Right atrium auricular region (tissue), 2 donors: Measurements from ENCODE around the gene DENND4C. TPM values are rescaled to one million over a fixed set of nuclear protein-coding genes. Genes with fewer than 3 reads are reported as not detected.
"Not testable (repeated sequence)": the region's sequence is repeated elsewhere in the genome, so short reads cannot be mapped to it uniquely, and the experiment has no call there.

ENCODE experiments used
- DNase-seq: peaks from one replicate; pipeline ENCODE4 v3.0.0-alpha.2; 2019; ENCODE audit warnings: low spot score
- H3K27ac ChIP-seq, 2 donors: fragments of 200-600 bp; sonication (generic); 1 replicate in 1 of 2; 2 replicates in 1 of 2; pipeline ENCODE4 v1.5.1; 2016 to 2019
- H3K27me3 ChIP-seq, 2 donors: fragments of 200-600 bp; sonication (generic); one replicate each; pipeline versions ENCODE4 v1.5.1 to v1.6.0; 2017 to 2019
- H3K36me3 ChIP-seq: fragments of 200-600 bp; sonication (generic); one replicate; pipeline ENCODE4 v1.5.1; 2016
- H3K4me1 ChIP-seq, 2 donors: fragments of 200-600 bp; sonication (generic); one replicate each; pipeline versions ENCODE4 v1.5.1 to v1.6.0; 2017 to 2019
- H3K4me3 ChIP-seq, 2 donors: fragments of 200-600 bp; sonication (generic); 1 replicate in 1 of 2; 2 replicates in 1 of 2; pipeline ENCODE4 v1.5.1; 2017 to 2019; ENCODE audit warnings: mild to moderate bottlenecking in 1 of 2, moderate library complexity in 1 of 2
- H3K9me3 ChIP-seq, 2 donors: fragments of 200-600 bp; sonication (generic); one replicate each; pipeline ENCODE4 v1.5.1; 2019
- total RNA-seq, 2 donors: library from RNA; depleted of rRNA; stranded (reverse); fragments of >200 nt; gene quantifications; one replicate each; pipeline ENCODE4 v1.1.0, GENCODE V29; 2016
- TF ChIP-seq, protein P1 (sequence below), 2 donors: fragments of 200-600 bp; sonication (generic); IDR thresholded peaks; one replicate each; pipeline ENCODE4 v1.5.1; 2019; ENCODE audit warnings: antibody characterized with exemption in 2 of 2

The DENND4C gene
- total RNA-seq, 2 donors from 2014 or later: 53.7 to 55.4 TPM

DNA sequence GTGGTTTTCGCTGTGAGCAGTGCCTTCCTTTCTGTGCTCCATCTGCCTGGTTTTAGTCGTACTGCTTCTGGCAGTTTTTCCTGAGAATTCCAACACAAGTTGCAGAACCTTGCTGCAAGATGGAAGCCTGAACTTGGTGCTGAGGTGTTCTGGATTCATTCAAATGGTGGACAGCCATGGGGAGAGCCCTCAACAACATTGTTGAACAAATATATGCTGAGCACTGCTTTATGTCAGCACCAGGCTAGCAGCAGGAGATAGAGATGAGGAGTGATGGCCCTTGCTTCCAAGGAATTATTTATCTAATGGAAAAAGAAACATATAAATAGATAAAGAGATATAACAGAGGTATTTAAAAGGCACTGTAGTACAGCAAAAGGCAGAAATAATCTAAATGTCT is 156.8 kb downstream of the DENND4C start:
- Histone ChIP-seq H3K9me3 (no peaks in the 10 kb centered on the region), H3K4me3 (no peak overlapping the region), H3K4me1 (no peaks in the 10 kb centered on the region), H3K27me3 (no peaks in the 10 kb centered on the region), H3K27ac (no peak overlapping the region), H3K36me3 (no peaks in the 10 kb centered on the region)
- DNase-seq: no peak
- TF ChIP-seq, protein P1, sequence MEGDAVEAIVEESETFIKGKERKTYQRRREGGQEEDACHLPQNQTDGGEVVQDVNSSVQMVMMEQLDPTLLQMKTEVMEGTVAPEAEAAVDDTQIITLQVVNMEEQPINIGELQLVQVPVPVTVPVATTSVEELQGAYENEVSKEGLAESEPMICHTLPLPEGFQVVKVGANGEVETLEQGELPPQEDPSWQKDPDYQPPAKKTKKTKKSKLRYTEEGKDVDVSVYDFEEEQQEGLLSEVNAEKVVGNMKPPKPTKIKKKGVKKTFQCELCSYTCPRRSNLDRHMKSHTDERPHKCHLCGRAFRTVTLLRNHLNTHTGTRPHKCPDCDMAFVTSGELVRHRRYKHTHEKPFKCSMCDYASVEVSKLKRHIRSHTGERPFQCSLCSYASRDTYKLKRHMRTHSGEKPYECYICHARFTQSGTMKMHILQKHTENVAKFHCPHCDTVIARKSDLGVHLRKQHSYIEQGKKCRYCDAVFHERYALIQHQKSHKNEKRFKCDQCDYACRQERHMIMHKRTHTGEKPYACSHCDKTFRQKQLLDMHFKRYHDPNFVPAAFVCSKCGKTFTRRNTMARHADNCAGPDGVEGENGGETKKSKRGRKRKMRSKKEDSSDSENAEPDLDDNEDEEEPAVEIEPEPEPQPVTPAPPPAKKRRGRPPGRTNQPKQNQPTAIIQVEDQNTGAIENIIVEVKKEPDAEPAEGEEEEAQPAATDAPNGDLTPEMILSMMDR (IDR thresholded peaks at IDR 0.05): no peak

DNA sequence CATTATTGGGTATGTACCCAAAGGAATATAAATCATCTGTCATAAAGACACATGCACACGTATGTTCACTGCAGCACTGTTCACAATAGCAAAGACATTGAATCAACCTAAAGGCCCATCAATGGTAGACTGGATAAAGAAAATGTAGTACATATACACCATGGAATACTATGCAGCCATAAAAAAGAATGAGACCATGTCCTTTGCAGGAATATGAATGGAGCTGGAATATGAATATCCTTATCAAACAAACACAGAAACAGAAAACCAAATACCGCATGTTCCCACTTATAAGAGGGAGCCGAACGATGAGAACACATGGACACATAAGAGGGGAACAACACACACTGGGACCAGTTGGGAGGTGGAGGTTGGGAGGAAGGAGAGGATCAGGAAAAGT is 159.0 kb downstream of the DENND4C start:
- not testable (repeated sequence) for H3K9me3 ChIP-seq, H3K4me3 ChIP-seq, H3K27me3 ChIP-seq, DNase-seq, H3K36me3 ChIP-seq, H3K4me1 ChIP-seq, H3K27ac ChIP-seq

DNA sequence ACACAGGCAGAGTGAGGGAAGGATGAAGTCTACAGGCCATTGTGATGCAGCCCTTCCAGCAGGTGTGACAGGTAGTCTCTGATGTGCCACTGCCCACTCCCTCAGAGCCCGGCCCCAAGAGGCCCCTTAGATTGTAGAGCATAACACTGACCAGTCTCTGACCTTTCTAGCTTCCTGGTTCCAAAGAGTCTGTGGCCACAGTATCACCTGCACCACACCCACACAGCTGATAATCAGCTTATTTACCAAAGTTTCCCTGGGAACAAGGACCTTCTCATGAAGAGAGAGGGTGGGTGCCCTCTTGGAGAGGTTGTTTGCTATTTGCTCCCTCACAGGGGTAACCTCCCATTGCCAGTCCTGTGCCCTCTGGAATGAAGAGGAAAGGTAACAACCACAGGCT is 167.4 kb downstream of the DENND4C start:
- DNase-seq: no peak
- Histone ChIP-seq H3K4me3 (no peak overlapping the region), H3K27me3 (no peaks in the 10 kb centered on the region), H3K9me3 (no peaks in the 10 kb centered on the region), H3K36me3 (no peaks in the 10 kb centered on the region), H3K27ac (no peak overlapping the region), H3K4me1 (no peaks in the 10 kb centered on the region)
- TF ChIP-seq, protein P1 (IDR thresholded peaks at IDR 0.05): no peak

DNA sequence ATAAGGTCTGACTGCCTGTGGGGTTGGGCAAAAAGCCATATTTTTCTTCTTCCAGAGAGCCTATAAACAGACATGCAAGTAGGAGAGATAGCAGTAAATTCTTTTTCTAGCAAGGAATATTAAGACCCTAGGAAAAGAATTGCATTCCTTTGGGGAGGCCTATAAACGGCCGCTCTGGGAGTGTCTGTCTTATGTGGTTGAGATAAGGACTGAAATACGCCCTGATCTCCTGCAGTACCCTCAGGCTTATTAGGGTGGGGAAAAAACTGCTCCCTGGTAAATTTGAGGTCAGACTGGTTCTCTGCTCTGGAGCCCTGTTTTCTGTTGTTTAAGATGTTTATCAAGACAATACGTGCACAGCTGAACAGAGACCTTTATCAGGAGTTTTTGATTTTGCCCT is 172.7 kb downstream of the DENND4C start:
- not testable (repeated sequence) for H3K27ac ChIP-seq, H3K9me3 ChIP-seq, DNase-seq, H3K27me3 ChIP-seq, H3K4me1 ChIP-seq, H3K36me3 ChIP-seq, H3K4me3 ChIP-seq

DNA sequence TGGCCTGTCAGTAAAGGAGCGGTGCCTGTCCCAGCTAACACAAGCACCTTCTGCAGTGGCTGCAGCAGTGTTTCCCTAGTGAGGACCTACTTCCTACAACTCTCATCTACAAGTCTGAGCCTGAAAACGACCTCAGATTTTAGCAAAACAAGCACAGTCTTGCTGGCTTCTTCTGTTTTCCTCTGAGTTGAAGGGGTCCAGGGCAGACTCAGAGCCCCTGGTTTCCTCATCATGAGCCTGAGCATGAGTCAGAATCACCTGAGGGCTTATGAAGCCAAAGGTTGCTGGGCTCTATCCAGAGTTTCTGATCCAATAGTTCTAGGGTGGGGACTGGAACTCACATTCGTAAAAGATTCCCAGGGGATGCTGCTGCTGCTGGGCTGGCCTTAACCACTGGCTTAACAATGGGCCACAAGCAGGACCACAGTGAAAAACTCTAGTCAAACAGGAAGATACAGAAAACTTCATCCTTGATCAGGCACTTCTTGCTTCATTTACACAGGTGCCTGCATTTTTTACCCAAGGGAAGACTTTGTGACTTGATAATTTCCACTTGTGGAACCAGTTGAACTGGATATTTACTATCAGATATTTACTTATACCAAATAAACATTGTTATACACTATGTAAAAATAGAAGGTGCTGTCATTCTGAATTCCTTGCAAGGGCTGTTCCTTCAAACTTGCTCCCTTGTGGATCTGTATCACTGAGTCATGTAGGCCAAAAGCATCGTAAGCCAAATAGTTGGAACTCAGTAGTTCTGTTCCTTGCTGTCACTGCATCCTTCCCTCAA is 174.0 kb downstream of the DENND4C start:
- DNase-seq: no peak
- Histone ChIP-seq H3K27ac (no peak overlapping the region), H3K4me1 (peaks cover 0 to 9% of the 10 kb centered on the region in 2 donors), H3K4me3 (no peak overlapping the region), H3K36me3 (no peaks in the 10 kb centered on the region), H3K27me3 (no peaks in the 10 kb centered on the region), H3K9me3 (peaks cover 0 to 4% of the 10 kb centered on the region in 2 donors)
- TF ChIP-seq, protein P1 (IDR thresholded peaks at IDR 0.05): no peak

DNA sequence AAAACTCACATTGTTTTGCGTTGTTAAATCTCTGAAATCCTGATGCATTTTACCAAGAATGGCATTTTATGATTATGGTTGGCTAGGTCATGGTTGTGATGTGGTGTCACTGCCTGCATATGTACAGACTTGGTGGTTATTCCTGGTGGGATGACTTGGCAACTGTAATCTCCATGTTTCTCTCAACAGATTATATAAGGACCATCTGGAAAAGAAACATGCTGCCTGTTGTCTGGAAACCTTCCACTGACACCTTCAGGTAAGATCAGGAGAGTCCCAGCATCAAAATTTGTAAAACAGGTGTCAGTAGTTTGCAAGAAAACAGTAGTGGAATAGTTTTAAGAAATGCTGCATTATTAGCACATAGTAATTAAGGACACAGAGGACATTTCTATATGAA is 175.3 kb downstream of the DENND4C start:
- no peaks in the 10 kb centered on the region for H3K36me3 ChIP-seq
- no peak overlapping the region for H3K27ac ChIP-seq
- no peak overlapping the region for H3K4me3 ChIP-seq
- peaks cover 0 to 4% of the 10 kb centered on the region in 2 donors for H3K9me3 ChIP-seq
- H3K4me1 ChIP-seq: peaks cover 0 to 21% of the 10 kb centered on the region in 2 donors
- no peaks in the 10 kb centered on the region for H3K27me3 ChIP-seq
- TF ChIP-seq, protein P1 (IDR thresholded peaks at IDR 0.05): no peak
- DNase-seq: no peak

DNA sequence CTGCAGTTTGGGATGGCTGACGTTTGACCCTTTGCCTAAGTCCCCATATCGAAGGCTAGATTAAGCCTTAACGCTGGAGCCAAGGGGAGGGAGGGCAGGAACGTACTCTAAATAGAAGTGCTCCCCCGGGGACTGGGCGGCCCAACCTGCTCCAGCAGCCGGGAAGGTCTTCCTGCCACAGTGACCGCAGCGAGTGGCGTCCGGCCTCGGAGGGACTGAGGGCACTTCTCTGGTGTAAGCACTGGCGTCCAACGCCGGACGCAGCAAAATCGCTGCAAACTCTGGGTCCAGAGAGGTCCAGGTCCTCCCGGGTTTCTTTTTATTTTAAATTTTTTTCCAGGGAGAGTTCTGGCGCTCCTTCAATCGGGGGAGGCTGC is 177.8 kb downstream of the DENND4C start:
- H3K9me3 ChIP-seq: peaks cover 0 to 1% of the 10 kb centered on the region in 2 donors
- peak overlapping the region; percentile 84 to 89 for H3K4me3 ChIP-seq
- TF ChIP-seq, protein P1 (IDR thresholded peaks at IDR 0.05): no peak
- peak overlapping the region; percentile 89 to 91 for H3K27ac ChIP-seq
- no peaks in the 10 kb centered on the region for H3K36me3 ChIP-seq
- no peaks in the 10 kb centered on the region for H3K27me3 ChIP-seq
- peaks cover 0 to 24% of the 10 kb centered on the region in 2 donors for H3K4me1 ChIP-seq
- DNase-seq: peak; percentile 73
